Right atrium auricular region (tissue), 2 donors: ENCODE data around the gene PM20D2. TPM values are rescaled to one million over a fixed set of nuclear protein-coding genes. Genes with fewer than 3 reads are reported as not detected.
A peak's percentile ranks its signal among the peaks of the same experiment; 100 is the strongest.

Experiments
- DNase-seq: peaks from one replicate; pipeline ENCODE4 v3.0.0-alpha.2; 2019; ENCODE audit warnings: low spot score
- H3K27ac ChIP-seq, 2 donors: fragments of 200-600 bp; sonication (generic); 1 replicate in 1 of 2; 2 replicates in 1 of 2; pipeline ENCODE4 v1.5.1; 2016 to 2019
- H3K27me3 ChIP-seq, 2 donors: fragments of 200-600 bp; sonication (generic); one replicate each; pipeline versions ENCODE4 v1.5.1 to v1.6.0; 2017 to 2019
- H3K36me3 ChIP-seq: fragments of 200-600 bp; sonication (generic); one replicate; pipeline ENCODE4 v1.5.1; 2016
- H3K4me1 ChIP-seq, 2 donors: fragments of 200-600 bp; sonication (generic); one replicate each; pipeline versions ENCODE4 v1.5.1 to v1.6.0; 2017 to 2019
- H3K4me3 ChIP-seq, 2 donors: fragments of 200-600 bp; sonication (generic); 1 replicate in 1 of 2; 2 replicates in 1 of 2; pipeline ENCODE4 v1.5.1; 2017 to 2019; ENCODE audit warnings: mild to moderate bottlenecking in 1 of 2, moderate library complexity in 1 of 2
- H3K9me3 ChIP-seq, 2 donors: fragments of 200-600 bp; sonication (generic); one replicate each; pipeline ENCODE4 v1.5.1; 2019
- total RNA-seq, 2 donors: library from RNA; depleted of rRNA; stranded (reverse); fragments of >200 nt; gene quantifications; one replicate each; pipeline ENCODE4 v1.1.0, GENCODE V29; 2016
- TF ChIP-seq, protein P1 (sequence below), 2 donors: fragments of 200-600 bp; sonication (generic); IDR thresholded peaks; one replicate each; pipeline ENCODE4 v1.5.1; 2019; ENCODE audit warnings: antibody characterized with exemption in 2 of 2

PM20D2 gene
- total RNA-seq, 2 donors from 2014 or later = 13.3 to 15.5 TPM

DNA sequence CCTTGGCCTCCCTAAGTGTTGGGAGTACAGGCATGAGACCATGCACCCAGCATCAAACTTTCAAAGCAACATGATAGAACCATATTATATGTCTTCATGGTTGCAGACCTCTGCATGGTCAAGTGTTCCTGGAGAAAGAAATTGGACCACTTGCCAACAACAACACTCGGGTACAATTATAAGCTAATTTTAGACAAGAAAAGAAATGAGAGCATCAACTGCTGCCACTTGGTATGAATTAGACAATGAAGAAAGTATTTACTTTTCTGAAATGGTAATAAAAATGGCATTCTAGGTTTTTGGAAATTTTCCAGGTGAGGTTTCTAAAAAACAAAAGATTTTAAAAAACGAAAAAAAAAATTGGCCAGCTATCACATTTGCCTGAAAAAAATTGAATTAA lies 7.7 kb upstream of the PM20D2 start:
- DNase-seq = no peak
- Histone ChIP-seq H3K4me1 (no peaks in the 10 kb centered on the region), H3K4me3 (no peak overlapping the region), H3K27ac (no peak overlapping the region), H3K36me3 (no peaks in the 10 kb centered on the region), H3K9me3 (no peaks in the 10 kb centered on the region), H3K27me3 (no peaks in the 10 kb centered on the region)
- TF ChIP-seq, protein P1, sequence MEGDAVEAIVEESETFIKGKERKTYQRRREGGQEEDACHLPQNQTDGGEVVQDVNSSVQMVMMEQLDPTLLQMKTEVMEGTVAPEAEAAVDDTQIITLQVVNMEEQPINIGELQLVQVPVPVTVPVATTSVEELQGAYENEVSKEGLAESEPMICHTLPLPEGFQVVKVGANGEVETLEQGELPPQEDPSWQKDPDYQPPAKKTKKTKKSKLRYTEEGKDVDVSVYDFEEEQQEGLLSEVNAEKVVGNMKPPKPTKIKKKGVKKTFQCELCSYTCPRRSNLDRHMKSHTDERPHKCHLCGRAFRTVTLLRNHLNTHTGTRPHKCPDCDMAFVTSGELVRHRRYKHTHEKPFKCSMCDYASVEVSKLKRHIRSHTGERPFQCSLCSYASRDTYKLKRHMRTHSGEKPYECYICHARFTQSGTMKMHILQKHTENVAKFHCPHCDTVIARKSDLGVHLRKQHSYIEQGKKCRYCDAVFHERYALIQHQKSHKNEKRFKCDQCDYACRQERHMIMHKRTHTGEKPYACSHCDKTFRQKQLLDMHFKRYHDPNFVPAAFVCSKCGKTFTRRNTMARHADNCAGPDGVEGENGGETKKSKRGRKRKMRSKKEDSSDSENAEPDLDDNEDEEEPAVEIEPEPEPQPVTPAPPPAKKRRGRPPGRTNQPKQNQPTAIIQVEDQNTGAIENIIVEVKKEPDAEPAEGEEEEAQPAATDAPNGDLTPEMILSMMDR (IDR thresholded peaks at IDR 0.05) = no peak

DNA sequence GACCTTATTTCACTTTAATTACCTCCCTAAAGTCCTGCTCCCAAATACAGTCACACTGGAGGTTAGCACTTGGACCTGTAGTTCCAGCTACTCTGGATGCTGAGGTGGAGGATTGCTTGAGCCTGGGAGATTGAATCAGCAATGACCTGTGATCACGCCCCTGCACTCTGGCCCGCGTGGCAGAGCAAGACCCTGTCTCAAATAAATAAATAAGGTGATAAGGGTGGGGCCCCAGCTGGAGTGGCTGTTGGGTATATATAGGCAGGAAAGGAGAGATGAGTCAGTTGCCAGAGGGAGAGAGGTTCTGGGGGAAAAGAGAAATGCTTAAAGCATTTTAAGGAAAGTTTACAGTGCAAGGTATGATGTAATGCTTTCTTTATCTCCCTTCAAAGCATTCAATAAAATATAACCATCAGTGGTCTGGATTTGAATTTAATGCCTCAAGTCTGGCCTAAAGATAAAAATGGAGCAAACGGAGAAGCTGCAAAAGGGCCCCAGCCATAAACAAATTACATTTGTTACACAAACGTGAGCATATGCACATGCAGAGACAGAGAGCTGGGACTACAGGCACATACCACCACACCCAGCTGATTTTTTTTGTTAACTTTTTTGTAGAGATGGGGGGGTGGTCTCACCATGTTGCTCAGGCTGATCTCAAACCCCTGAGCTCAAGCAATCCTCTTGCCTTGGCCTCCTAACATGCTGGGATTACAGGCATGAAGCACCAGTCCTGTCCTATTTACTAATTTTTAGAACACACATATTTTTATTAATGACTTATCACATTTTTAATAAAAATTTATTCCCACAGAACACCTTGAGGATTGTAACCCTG lies 6.1 kb upstream of the PM20D2 start:
- Histone ChIP-seq H3K36me3 (no peaks in the 10 kb centered on the region), H3K4me1 (no peaks in the 10 kb centered on the region), H3K4me3 (no peak overlapping the region), H3K27me3 (no peaks in the 10 kb centered on the region), H3K27ac (no peak overlapping the region), H3K9me3 (no peaks in the 10 kb centered on the region)
- DNase-seq = no peak
- TF ChIP-seq, protein P1 (IDR thresholded peaks at IDR 0.05) = no peak

DNA sequence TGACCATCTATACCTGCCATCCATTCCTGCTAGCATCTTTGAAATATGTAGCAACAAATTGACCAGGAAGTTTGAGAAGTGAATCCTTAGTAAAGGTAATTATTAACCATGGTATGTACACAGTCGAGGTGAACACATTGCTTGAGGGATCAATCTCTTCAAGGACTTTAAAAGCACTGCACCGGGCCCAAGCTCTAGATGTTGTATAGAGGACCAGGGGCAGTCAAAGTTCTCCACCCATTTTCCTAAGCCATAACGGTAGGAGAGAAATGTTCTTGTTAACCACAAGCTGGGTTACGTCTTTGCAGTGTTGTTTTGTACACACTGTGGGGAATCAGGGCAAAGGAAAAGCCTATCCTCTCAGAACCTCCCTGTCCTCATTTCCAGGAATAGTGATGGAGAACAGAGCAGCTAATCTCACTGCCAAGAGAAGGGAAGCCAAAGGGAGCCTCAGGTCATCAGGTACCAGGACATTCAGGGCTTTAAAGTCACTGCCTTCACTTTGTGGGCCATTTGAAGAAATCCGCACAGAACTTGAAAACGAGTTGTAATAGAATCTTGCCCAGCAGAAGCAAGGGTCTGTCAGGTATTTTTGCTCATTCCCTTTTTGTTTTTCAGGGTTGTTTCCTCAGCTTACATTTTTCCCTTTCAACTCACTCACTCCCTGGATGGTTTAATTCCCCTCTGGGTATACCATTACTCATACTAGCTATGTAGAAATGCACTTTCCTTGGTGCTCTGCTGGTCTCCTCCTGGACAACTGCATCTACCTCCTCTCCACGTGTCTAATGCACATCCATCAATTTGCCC lies 5.3 kb upstream of the PM20D2 start:
- H3K4me1 ChIP-seq = no peaks in the 10 kb centered on the region
- no peaks in the 10 kb centered on the region for H3K27me3 ChIP-seq
- DNase-seq = no peak
- no peaks in the 10 kb centered on the region for H3K9me3 ChIP-seq
- no peaks in the 10 kb centered on the region for H3K36me3 ChIP-seq
- H3K27ac ChIP-seq = no peak overlapping the region
- TF ChIP-seq, protein P1 (IDR thresholded peaks at IDR 0.05) = no peak
- no peak overlapping the region for H3K4me3 ChIP-seq

DNA sequence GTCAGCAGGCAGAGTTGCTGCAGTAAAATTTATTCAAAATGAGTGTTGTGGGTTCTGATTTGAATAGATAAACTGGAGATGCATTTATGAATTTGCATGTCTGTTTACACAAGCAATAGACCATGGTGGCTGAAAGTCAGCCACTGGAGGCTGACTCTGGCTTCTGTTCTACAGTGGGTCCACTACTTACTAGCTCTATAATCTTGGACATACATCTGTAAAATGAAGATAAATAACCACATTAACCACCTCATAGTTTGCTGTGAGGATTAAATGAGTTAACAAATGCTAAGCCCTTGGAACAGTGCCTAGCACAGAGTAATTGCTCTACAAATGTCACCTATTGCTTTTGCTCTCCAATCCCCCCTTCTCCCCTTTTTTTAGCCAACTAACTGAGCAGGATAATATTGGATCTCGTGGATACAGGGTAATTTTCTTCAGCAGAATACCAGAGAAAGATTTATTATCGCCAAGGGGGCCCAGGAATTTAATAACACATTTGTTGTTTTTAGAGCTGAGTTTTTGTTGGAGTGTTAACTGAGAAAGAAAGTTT lies 1.4 kb upstream of the PM20D2 start:
- Histone ChIP-seq H3K4me3 (no peak overlapping the region), H3K27me3 (no peaks in the 10 kb centered on the region), H3K36me3 (no peaks in the 10 kb centered on the region), H3K27ac (no peak overlapping the region), H3K9me3 (no peaks in the 10 kb centered on the region), H3K4me1 (peaks cover 0 to 11% of the 10 kb centered on the region in 2 donors)
- DNase-seq = no peak
- TF ChIP-seq, protein P1 (IDR thresholded peaks at IDR 0.05) = no peak

DNA sequence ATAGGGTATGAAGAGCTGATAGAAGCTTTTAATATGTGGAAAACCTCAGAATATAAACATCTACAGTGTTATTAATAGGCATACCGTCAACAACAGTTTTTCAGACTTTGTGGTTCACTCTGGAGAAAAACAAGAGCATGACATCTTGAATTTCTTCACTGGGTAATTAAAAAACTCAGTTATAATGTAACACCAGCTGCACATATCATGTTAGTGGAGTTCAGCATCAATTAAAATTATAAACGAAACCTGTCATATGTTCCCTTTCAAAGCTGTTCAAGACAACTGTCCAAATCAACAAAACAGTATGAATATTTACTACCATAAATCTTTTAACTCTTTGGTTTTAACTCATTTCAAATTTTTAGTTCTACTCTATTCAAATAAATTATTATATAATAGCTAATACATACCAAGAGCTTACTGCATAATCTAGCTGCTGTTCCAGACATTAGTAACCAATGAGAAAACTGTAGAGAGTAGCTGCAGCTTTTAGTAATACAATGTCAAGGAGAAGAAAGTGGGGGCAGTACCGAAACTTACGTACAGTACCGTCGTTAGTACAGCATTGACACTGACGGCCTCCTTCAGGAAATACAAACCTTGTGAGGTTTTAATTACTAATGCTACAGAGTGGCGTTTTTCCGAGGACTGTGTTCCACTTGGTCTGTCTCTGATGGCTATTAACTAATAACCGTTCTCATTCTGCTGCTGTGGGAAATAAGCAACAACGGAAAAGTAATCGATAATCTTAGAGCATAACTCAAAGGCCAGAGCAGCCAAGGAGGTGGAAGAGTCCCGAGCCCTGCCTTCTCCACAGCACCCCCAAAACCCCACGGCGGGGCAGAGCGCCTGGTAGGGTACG lies 532 bp upstream of the PM20D2 start:
- TF ChIP-seq, protein P1 (IDR thresholded peaks at IDR 0.05) = no peak
- DNase-seq = no peak
- H3K4me1 ChIP-seq = peaks cover 0 to 11% of the 10 kb centered on the region in 2 donors
- H3K9me3 ChIP-seq = no peaks in the 10 kb centered on the region
- H3K4me3 ChIP-seq = peak overlapping the region; percentile 77
- no peaks in the 10 kb centered on the region for H3K27me3 ChIP-seq
- no peaks in the 10 kb centered on the region for H3K36me3 ChIP-seq
- H3K27ac ChIP-seq = peak overlapping the region; percentile 85 to 92
